Neural cell (in vitro differentiated cells): ENCODE measurements around the gene AQP3. TPM values are rescaled to one million over a fixed set of nuclear protein-coding genes. Genes with fewer than 3 reads are reported as not detected.

Experiments used
- H2AFZ ChIP-seq: fragments of 200-600, 300-800 bp; sonication (generic), shearing (Covaris generic); 2 replicates; pipeline ENCODE4 v1.6.0; 2014; ENCODE audit warnings: low read depth, mild to moderate bottlenecking, antibody characterized with exemption, low read length, moderate library complexity
- H3F3A ChIP-seq: fragments of 200-600 bp; shearing (Covaris generic); 2 replicates; pipeline ENCODE4 v1.6.1; 2016; ENCODE audit warnings: mild to moderate bottlenecking, moderate library complexity, mixed read lengths, antibody characterized with exemption, low read length; ENCODE audit not compliant: insufficient read depth, poor library complexity, severe bottlenecking
- H3K27ac ChIP-seq: fragments of 200-600, 300-800 bp; sonication (generic), shearing (Covaris generic); 2 replicates; pipeline ENCODE4 v1.5.1; 2014; ENCODE audit warnings: mild to moderate bottlenecking, low read length, moderate library complexity
- H3K27me3 ChIP-seq: fragments of 300-800, 200-600 bp; sonication (generic), shearing (Covaris generic); 2 replicates; pipeline ENCODE4 v1.6.0; 2014; ENCODE audit warnings: mild to moderate bottlenecking, low read depth, low read length, moderate library complexity; ENCODE audit not compliant: insufficient read depth
- H3K36me3 ChIP-seq: fragments of 300-800, 200-600 bp; sonication (generic), shearing (Covaris generic); 2 replicates; pipeline ENCODE4 v1.5.1; 2014; ENCODE audit warnings: mild to moderate bottlenecking, antibody characterized with exemption, low read length, moderate library complexity; ENCODE audit not compliant: insufficient read depth
- H3K4me2 ChIP-seq: fragments of 300-800, 200-600 bp; sonication (generic), shearing (Covaris generic); 2 replicates; pipeline ENCODE4 v1.6.0; 2014; ENCODE audit warnings: mild to moderate bottlenecking, low read length
- H3K4me3 ChIP-seq: fragments of 300-800, 200-600 bp; sonication (generic), shearing (Covaris generic); 2 replicates; pipeline ENCODE4 v1.5.1; 2014; ENCODE audit warnings: mild to moderate bottlenecking, low read length, moderate library complexity
- H3K79me2 ChIP-seq: fragments of 200-600 bp; shearing (Covaris generic); replicated peaks from 2 replicates; pipeline ENCODE4 v1.6.0; 2014; ENCODE audit warnings: mild to moderate bottlenecking, low read length, moderate library complexity; ENCODE audit not compliant: insufficient read depth
- H3K9ac ChIP-seq: fragments of 300-800, 200-600 bp; sonication (generic), shearing (Covaris generic); 2 replicates; pipeline ENCODE4 v1.6.1; 2016; ENCODE audit warnings: mild to moderate bottlenecking, low read length, mixed read lengths
- H3K9me2 ChIP-seq: fragments of 200-600 bp; shearing (Covaris generic); 2 replicates; pipeline ENCODE4 v1.6.1; 2016; ENCODE audit warnings: mild to moderate bottlenecking, low read length, mixed read lengths; ENCODE audit not compliant: insufficient read depth
- H3K9me3 ChIP-seq: fragments of 200-600, 300-800 bp; sonication (generic), shearing (Covaris generic); 2 replicates; pipeline ENCODE4 v1.6.1; 2016; ENCODE audit warnings: mild to moderate bottlenecking, mixed run types, low read length, moderate library complexity, mixed read lengths
- H4K20me1 ChIP-seq: fragments of 200-600 bp; shearing (Covaris generic); 2 replicates; pipeline ENCODE4 v1.6.1; 2016; ENCODE audit warnings: mild to moderate bottlenecking, mixed run types; ENCODE audit not compliant: insufficient read depth
- EP300 ChIP-seq: fragments of 450-650 bp; conservative IDR thresholded peaks from 2 replicates; pipeline ENCODE4 v1.6.1; 2014; ENCODE audit warnings: antibody characterized with exemption, mild to moderate bottlenecking, moderate library complexity; ENCODE audit not compliant: poor library complexity, severe bottlenecking
- EZH2 ChIP-seq: fragments of 200-600, 300-800 bp; shearing (Covaris generic), sonication (generic); IDR thresholded peaks from 2 replicates; pipeline ENCODE4 v1.6.1; 2014; ENCODE audit warnings: antibody characterized with exemption, low read length, borderline replicate concordance, mild to moderate bottlenecking; ENCODE audit not compliant: insufficient read depth, poor library complexity, severe bottlenecking
- MXI1 ChIP-seq: fragments of 450-650 bp; conservative IDR thresholded peaks from 2 replicates; pipeline ENCODE4 v1.6.1; 2014; ENCODE audit warnings: antibody characterized with exemption, mild to moderate bottlenecking; ENCODE audit not compliant: poor library complexity, severe bottlenecking
- POLR2AphosphoS5 ChIP-seq: IDR thresholded peaks from 2 replicates; pipeline ENCODE4 v1.6.1; 2012
- RAD21 ChIP-seq: fragments of 450-650 bp; conservative IDR thresholded peaks from 2 replicates; pipeline ENCODE4 v1.6.1; 2014; ENCODE audit warnings: antibody characterized with exemption, mild to moderate bottlenecking, moderate library complexity
- SMC3 ChIP-seq: fragments of 450-650 bp; conservative IDR thresholded peaks from 2 replicates; pipeline ENCODE4 v1.6.1; 2014; ENCODE audit warnings: antibody characterized with exemption, mild to moderate bottlenecking, moderate library complexity; ENCODE audit not compliant: poor library complexity
- TAF1 ChIP-seq: IDR thresholded peaks from 2 replicates; pipeline ENCODE4 v1.6.1; 2012; ENCODE audit warnings: low read depth
- polyA plus RNA-seq: library from polyadenylated mRNA; depleted of rRNA; stranded (reverse); fragments of >200 nt; gene quantifications from 2 replicates; pipeline ENCODE4 v1.2.3, GENCODE V29; 2014
- TF ChIP-seq, protein P1 (sequence below): fragments of 450-650 bp; IDR thresholded peaks from 2 replicates; pipeline ENCODE4 v1.5.1; 2014; ENCODE audit warnings: antibody characterized with exemption, mild to moderate bottlenecking, moderate library complexity; ENCODE audit not compliant: poor library complexity, severe bottlenecking
- TF ChIP-seq, protein P2 (sequence below): IDR thresholded peaks from 2 replicates; pipeline ENCODE4 v1.6.1; 2012; ENCODE audit warnings: borderline replicate concordance

AQP3 gene
- polyA plus RNA-seq, 1 donor from 2014 or later: not detected

DNA sequence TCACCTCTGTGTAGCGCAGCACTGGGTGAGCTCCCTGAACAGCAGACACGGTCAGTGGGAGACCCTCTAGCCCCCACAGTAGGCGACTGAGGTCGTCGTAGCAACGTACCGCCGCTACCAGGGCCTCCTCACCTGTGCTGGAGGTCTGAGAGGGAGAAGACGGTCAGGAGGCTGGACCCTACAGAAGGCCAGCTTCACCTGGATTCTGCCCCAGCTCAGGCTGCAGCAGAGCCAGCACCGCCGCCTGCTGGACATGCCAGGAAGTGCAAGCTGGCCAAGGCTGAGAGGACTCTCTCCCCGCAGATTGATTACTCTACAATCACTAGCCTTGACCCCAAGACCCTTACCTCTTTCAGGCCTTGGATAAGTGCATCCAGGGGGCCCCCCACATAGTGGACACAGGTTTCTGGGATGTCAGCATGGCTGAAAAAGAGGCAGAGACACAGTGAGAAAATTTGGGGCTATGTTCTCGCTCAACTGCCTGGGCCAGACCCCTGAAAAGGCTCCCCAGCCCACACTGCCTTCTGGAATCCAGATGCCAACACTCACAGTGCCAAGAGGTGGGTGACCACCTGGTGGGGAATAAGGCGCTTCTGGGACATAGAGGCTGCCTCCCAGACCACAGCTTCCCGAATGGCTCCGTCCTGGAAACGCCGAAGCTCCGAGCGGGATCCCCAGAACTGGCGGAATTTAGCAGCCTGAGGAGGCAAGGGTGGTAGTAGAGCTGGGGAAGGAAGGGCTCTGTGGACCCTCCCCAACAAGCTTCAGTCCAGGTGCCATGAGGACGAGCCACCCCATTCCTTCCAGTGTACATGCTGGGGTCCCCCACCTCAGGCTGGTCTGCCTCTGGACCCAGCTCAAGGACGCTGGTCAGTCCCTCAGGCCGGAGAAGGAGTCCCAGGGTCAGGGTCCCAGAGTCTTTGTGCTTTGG lies 19.4 kb upstream of the AQP3 start:
- Histone ChIP-seq H3K9me2 (no peaks in the 10 kb centered on the region), H3K79me2 (no peaks in the 10 kb centered on the region), H3K9ac (no peak overlapping the region), H3K9me3 (no peaks in the 10 kb centered on the region), H2AFZ (no peak overlapping the region), H3K4me3 (no peak overlapping the region), H3K27ac (no peak overlapping the region), H3F3A (no peaks in the 10 kb centered on the region), H3K36me3 (peaks cover 5% of the 10 kb centered on the region), H4K20me1 (no peaks in the 10 kb centered on the region), H3K27me3 (no peaks in the 10 kb centered on the region), H3K4me2 (no peak overlapping the region)
- TF ChIP-seq, protein P1, sequence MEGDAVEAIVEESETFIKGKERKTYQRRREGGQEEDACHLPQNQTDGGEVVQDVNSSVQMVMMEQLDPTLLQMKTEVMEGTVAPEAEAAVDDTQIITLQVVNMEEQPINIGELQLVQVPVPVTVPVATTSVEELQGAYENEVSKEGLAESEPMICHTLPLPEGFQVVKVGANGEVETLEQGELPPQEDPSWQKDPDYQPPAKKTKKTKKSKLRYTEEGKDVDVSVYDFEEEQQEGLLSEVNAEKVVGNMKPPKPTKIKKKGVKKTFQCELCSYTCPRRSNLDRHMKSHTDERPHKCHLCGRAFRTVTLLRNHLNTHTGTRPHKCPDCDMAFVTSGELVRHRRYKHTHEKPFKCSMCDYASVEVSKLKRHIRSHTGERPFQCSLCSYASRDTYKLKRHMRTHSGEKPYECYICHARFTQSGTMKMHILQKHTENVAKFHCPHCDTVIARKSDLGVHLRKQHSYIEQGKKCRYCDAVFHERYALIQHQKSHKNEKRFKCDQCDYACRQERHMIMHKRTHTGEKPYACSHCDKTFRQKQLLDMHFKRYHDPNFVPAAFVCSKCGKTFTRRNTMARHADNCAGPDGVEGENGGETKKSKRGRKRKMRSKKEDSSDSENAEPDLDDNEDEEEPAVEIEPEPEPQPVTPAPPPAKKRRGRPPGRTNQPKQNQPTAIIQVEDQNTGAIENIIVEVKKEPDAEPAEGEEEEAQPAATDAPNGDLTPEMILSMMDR: peak; percentile 76
- TF ChIP-seq EP300 (no peak), SMC3 (peak; percentile 76), RAD21 (peak; percentile 61), MXI1 (no peak)
- TF ChIP-seq, protein P2, sequence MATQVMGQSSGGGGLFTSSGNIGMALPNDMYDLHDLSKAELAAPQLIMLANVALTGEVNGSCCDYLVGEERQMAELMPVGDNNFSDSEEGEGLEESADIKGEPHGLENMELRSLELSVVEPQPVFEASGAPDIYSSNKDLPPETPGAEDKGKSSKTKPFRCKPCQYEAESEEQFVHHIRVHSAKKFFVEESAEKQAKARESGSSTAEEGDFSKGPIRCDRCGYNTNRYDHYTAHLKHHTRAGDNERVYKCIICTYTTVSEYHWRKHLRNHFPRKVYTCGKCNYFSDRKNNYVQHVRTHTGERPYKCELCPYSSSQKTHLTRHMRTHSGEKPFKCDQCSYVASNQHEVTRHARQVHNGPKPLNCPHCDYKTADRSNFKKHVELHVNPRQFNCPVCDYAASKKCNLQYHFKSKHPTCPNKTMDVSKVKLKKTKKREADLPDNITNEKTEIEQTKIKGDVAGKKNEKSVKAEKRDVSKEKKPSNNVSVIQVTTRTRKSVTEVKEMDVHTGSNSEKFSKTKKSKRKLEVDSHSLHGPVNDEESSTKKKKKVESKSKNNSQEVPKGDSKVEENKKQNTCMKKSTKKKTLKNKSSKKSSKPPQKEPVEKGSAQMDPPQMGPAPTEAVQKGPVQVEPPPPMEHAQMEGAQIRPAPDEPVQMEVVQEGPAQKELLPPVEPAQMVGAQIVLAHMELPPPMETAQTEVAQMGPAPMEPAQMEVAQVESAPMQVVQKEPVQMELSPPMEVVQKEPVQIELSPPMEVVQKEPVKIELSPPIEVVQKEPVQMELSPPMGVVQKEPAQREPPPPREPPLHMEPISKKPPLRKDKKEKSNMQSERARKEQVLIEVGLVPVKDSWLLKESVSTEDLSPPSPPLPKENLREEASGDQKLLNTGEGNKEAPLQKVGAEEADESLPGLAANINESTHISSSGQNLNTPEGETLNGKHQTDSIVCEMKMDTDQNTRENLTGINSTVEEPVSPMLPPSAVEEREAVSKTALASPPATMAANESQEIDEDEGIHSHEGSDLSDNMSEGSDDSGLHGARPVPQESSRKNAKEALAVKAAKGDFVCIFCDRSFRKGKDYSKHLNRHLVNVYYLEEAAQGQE: no peak

DNA sequence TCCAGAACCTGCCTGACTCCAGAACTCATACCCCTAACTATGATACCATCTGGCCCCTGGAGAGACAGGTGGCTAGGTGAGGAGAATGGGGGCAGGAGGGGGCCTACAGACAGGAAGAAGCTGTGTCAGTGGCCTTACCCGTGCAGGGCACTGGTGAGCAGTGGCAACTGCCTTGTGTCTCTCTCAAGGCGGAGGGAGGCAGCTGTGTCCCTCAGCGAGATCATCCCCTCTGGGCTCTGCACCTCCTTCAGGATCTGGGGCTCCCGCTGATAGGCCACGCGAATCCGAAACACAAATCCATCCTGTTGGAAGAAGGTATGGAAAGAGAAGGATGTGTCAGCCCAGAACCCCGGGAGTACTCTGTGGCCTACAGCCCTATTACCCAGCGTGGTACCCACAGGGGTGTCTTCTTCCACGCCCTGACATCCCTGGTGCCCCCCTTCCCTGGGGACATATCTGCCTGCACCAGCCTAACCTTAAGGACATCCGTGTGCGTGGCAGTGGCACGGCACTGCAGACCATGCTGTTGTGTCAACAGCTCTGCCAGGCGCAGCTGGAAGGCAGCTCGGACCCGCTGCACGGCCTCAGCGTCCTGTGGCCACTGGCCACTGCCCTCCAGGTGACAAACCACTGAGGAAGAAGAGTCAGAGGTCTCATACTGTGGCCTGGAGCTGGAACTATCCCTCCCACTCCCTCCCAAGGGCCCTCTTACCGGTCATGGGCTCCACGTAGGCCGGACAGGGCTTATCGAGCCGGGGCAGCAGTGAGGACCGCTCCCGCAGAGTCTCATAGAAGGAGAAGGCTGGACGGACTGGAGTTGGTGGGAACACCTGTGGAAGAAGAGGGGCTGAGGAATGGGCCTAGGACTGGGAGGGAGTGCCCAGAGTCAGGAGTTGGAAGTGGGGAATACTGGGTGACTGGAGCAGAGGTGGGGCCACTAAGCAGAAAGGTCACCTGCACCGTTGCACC lies 18.5 kb upstream of the AQP3 start:
- H3K4me3 ChIP-seq: no peak overlapping the region
- no peak overlapping the region for H3K27ac ChIP-seq
- no peaks in the 10 kb centered on the region for H3K9me3 ChIP-seq
- H3K79me2 ChIP-seq: no peaks in the 10 kb centered on the region
- TF ChIP-seq RAD21: no peak
- TF ChIP-seq TAF1: no peak
- no peak for TF ChIP-seq SMC3
- TF ChIP-seq, protein P1: no peak
- TF ChIP-seq EP300: no peak
- no peak for TF ChIP-seq MXI1
- no peak for TF ChIP-seq POLR2AphosphoS5
- no peak for TF ChIP-seq EZH2
- TF ChIP-seq, protein P2: no peak
- no peak overlapping the region for H3K9ac ChIP-seq
- peaks cover 5% of the 10 kb centered on the region for H3K36me3 ChIP-seq
- no peak overlapping the region for H2AFZ ChIP-seq
- H4K20me1 ChIP-seq: no peaks in the 10 kb centered on the region
- H3K27me3 ChIP-seq: no peaks in the 10 kb centered on the region
- no peaks in the 10 kb centered on the region for H3F3A ChIP-seq
- H3K4me2 ChIP-seq: no peak overlapping the region
- H3K9me2 ChIP-seq: no peaks in the 10 kb centered on the region
